Measurements from ENCODE around the gene IL1R2.

The IL1R2 gene

DNA sequence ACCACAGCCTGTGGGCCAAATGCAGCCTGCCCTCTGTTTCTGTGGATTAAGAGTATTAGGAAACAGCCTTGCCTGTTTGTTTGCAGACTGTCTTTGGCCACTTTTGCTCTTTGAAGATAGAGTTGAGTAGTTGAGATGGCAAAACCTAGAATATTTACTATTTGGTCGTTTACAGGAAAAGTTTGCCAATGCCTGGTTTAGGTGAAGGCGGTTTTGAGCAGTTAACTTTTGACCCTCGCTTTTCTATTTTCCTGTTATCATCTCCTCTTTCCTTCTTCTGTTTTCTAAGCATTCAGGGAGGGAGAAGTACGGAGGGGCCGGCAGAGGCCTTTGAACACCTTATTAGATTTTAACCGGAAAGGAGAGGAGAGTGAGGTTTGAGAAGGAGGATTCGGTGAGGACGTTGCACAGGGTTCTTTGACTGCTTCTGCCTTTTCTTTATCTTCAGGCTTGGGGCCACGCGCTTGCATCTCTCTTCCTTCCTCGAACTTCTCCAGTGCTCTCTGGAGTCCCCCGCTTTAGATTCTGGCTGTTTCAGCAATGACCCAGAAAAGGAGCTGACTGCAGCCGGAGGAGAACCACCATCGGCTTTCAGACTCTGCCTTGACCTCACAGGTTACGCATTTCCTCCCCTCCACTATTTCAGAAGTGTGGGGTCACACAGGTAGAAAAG is 39.2 kb downstream of the IL1R2 start:
- Histone ChIP-seq H3K36me3 (ENCODE audit: control insufficient read depth, insufficient read depth, low read length) (no peaks in the 10 kb centered on the region), H3K9me3 (ENCODE audit: control insufficient read depth, low read length) (no peaks in the 10 kb centered on the region), H3K4me3 (ENCODE audit: low read depth, low read length) (no peak overlapping the region), H3K4me2 (ENCODE audit: low read length) (no peak overlapping the region), H3K27ac (no peak overlapping the region), H3K27me3 (ENCODE audit: control insufficient read depth, insufficient read depth, low read length) (no peaks in the 10 kb centered on the region), H3K79me2 (no peaks in the 10 kb centered on the region), H2AFZ (peak overlapping the region; percentile 7), H3K4me1 (peaks cover 43% of the 10 kb centered on the region), H3K9ac (no peak overlapping the region)
- TF ChIP-seq, protein P1, sequence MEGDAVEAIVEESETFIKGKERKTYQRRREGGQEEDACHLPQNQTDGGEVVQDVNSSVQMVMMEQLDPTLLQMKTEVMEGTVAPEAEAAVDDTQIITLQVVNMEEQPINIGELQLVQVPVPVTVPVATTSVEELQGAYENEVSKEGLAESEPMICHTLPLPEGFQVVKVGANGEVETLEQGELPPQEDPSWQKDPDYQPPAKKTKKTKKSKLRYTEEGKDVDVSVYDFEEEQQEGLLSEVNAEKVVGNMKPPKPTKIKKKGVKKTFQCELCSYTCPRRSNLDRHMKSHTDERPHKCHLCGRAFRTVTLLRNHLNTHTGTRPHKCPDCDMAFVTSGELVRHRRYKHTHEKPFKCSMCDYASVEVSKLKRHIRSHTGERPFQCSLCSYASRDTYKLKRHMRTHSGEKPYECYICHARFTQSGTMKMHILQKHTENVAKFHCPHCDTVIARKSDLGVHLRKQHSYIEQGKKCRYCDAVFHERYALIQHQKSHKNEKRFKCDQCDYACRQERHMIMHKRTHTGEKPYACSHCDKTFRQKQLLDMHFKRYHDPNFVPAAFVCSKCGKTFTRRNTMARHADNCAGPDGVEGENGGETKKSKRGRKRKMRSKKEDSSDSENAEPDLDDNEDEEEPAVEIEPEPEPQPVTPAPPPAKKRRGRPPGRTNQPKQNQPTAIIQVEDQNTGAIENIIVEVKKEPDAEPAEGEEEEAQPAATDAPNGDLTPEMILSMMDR (IDR thresholded peaks at IDR 0.05), result no peak

GRCh38 chr2:102032368-102033030 is 40.7 kb downstream of the IL1R2 start:
- no peaks in the 10 kb centered on the region for H3K9me3 ChIP-seq (ENCODE audit: control insufficient read depth, low read length)
- no peak overlapping the region for H3K4me3 ChIP-seq (ENCODE audit: low read depth, low read length)
- peaks cover 31% of the 10 kb centered on the region for H3K4me1 ChIP-seq
- no peaks in the 10 kb centered on the region for H3K79me2 ChIP-seq
- no peaks in the 10 kb centered on the region for H3K36me3 ChIP-seq (ENCODE audit: control insufficient read depth, insufficient read depth, low read length)
- no peak overlapping the region for H3K9ac ChIP-seq
- TF ChIP-seq, protein P1 (IDR thresholded peaks at IDR 0.05), result no peak
- H3K27me3 ChIP-seq (ENCODE audit: control insufficient read depth, insufficient read depth, low read length), result no peaks in the 10 kb centered on the region
- peak overlapping the region; percentile 31 for H2AFZ ChIP-seq
- no peak overlapping the region for H3K4me2 ChIP-seq (ENCODE audit: low read length)
- H3K27ac ChIP-seq, result no peak overlapping the region

DNA sequence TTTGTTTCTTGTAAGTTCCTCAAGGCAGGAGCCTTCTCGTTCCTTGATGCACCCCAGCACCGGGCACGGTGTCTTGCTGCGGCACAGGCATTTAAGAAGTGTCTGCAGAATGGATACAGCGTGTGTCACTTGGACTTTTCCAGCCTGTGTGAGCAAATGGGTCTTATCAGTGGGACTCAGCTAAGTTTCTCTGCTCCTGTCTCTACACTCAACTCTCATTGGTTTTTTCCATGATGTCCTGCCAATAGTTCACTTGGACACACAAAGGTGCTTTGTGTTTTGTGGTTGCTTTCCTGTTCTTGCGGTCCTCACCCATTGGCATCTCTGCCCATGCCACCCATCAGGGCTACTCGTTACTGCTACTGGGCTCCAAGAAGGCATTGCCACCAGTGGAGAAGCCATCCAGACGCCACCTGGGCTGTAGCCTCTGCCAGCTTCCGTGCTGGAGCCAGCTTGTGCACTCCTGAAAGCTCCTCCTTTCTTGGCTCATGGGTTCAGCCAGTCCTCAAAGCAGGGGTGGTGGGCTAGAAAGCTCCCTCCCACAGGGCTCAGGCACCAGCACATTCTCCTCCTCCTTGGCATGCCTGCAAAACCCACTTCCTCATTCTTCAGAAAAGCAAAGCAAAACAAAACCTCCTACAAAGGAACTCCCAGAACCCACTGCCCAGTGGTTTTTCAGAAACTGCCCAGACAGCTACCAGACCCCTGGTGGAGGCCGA is 41.4 kb downstream of the IL1R2 start:
- Histone ChIP-seq H3K4me2 (ENCODE audit: low read length) (no peak overlapping the region), H3K9ac (no peak overlapping the region), H3K9me3 (ENCODE audit: control insufficient read depth, low read length) (no peaks in the 10 kb centered on the region), H3K27me3 (ENCODE audit: control insufficient read depth, insufficient read depth, low read length) (no peaks in the 10 kb centered on the region), H3K79me2 (no peaks in the 10 kb centered on the region), H3K27ac (no peak overlapping the region), H3K4me3 (ENCODE audit: low read depth, low read length) (no peak overlapping the region), H2AFZ (peak overlapping the region; percentile 71), H3K36me3 (ENCODE audit: control insufficient read depth, insufficient read depth, low read length) (no peaks in the 10 kb centered on the region), H3K4me1 (peaks cover 25% of the 10 kb centered on the region)
- TF ChIP-seq, protein P1 (IDR thresholded peaks at IDR 0.05), result no peak

DNA sequence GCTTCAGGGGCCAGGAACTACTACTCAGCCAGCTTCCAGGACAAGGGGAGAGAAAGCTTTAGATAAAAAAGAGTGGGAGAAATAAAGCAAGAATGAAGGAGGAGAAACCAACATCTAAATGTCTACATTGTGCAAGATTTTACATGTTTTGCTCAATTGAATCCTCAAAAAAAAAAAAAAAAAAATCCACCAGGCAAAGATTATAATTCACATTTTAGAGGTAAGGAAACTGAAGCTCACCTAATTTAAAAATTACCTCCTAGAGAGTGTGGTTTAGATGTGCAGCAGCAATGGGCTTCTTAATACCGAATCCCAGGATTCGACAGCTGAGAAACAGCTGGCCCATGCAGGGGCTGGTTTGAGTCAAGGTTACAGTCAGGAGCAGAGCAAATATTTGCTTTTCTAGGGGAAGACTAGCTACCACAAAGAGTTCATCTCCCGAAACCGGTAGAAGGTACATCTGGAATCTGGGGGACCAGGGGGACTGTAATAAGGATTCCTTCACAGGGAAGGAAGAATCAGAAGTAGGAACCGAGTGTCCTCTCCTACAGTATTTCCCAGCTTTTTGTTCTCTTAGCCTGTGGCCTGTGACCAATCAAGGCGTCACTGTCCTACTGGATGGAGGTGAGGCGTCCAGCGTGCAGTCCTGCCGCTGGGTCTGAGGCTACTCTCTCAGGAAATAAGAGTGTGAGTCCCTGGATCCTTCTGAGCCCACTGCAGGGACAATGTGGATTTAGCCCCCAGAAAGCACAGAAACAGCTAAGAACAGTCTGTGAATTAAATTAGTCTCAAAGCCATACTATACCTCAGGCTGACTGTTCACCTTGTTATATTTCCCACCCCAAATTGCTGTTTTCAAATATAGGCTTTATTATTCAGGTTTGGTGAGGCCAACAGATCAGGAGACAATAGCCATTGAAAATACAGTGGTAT is 42.3 kb downstream of the IL1R2 start:
- Histone ChIP-seq H3K9me3 (ENCODE audit: control insufficient read depth, low read length) (no peaks in the 10 kb centered on the region), H3K9ac (no peak overlapping the region), H3K4me3 (ENCODE audit: low read depth, low read length) (no peak overlapping the region), H2AFZ (peak overlapping the region; percentile 71), H3K36me3 (ENCODE audit: control insufficient read depth, insufficient read depth, low read length) (no peaks in the 10 kb centered on the region), H3K4me1 (peaks cover 18% of the 10 kb centered on the region), H3K27me3 (ENCODE audit: control insufficient read depth, insufficient read depth, low read length) (no peaks in the 10 kb centered on the region), H3K27ac (no peak overlapping the region), H3K79me2 (no peaks in the 10 kb centered on the region), H3K4me2 (ENCODE audit: low read length) (no peak overlapping the region)
- TF ChIP-seq, protein P1 (IDR thresholded peaks at IDR 0.05), result no peak

All from parathyroid adenoma (tissue), 2 donors.